Ascending aorta (tissue), 2 donors: ENCODE data around the gene ULK4. TPM values are rescaled to one million over a fixed set of nuclear protein-coding genes. Genes with fewer than 3 reads are reported as not detected.
"Not testable (repeated sequence)": the region's sequence is repeated elsewhere in the genome, so short reads cannot be mapped to it uniquely, and the experiment has no call there.

Experiments used
- DNase-seq, 2 donors: peaks; one replicate each; pipeline ENCODE4 v3.0.0-alpha.2; 2019; ENCODE audit warnings: low spot score in 2 of 2
- H3K27ac ChIP-seq, 2 donors: fragments of 200-600 bp; sonication (generic); one replicate each; pipeline ENCODE4 v1.5.1; 2016 to 2017; ENCODE audit warnings: mild to moderate bottlenecking in 1 of 2
- H3K27me3 ChIP-seq: fragments of 200-600 bp; sonication (generic); one replicate; pipeline ENCODE4 v1.5.1; 2017
- H3K36me3 ChIP-seq, 2 donors: fragments of 200-600 bp; sonication (generic); one replicate each; pipeline ENCODE4 v1.5.1; 2016
- H3K4me1 ChIP-seq, 2 donors: fragments of 200-600 bp; sonication (generic); one replicate each; pipeline ENCODE4 v1.5.1; 2016 to 2017; ENCODE audit warnings: mild to moderate bottlenecking in 1 of 2
- H3K4me3 ChIP-seq, 2 donors: fragments of 200-600 bp; sonication (generic); one replicate each; pipeline ENCODE4 v1.5.1; 2016 to 2017; ENCODE audit warnings: mild to moderate bottlenecking in 1 of 2
- H3K9me3 ChIP-seq, 2 donors: fragments of 200-600 bp; sonication (generic); one replicate each; pipeline ENCODE4 v1.5.1; 2016
- CTCF ChIP-seq, 3 experiments: fragments of 200-600 bp in 2 of 3; fragments of 450-650 bp in 1 of 3; sonication (generic) in 2 of 3; IDR thresholded peaks; one replicate each; pipeline ENCODE4 v1.5.1; 2016 to 2019; ENCODE audit warnings: antibody characterized with exemption in 3 of 3, mild to moderate bottlenecking in 1 of 3, moderate library complexity in 1 of 3
- intact Hi-C: fragments of 100-400 bp; cut with DNase I; formaldehyde crosslinking; loops from one replicate; pipeline ENCODE4 v1.15.1; 2023
- total RNA-seq: library from RNA; depleted of rRNA; stranded (reverse); fragments of >200 nt; gene quantifications from one replicate; pipeline ENCODE4 v1.1.0, GENCODE V29; 2016

Gene ULK4
- total RNA-seq, 1 donor from 2014 or later, result 4.2 TPM

GRCh38 chr3:41682996-41683395 is 278.9 kb downstream of the ULK4 start:
- intact Hi-C loops, result no loop called here
- Histone ChIP-seq H3K4me3 (no peak overlapping the region), H3K9me3 (no peaks in the 10 kb centered on the region), H3K27ac (no peak overlapping the region), H3K36me3 (no peaks in the 10 kb centered on the region), H3K4me1 (no peaks in the 10 kb centered on the region), H3K27me3 (no peaks in the 10 kb centered on the region)
- DNase-seq, result no peak
- TF ChIP-seq CTCF (IDR thresholded peaks at IDR 0.05), result no peak

- Histone ChIP-seq H3K36me3 (no peaks in the 10 kb centered on the region), H3K4me1 (no peaks in the 10 kb centered on the region), H3K9me3 (no peaks in the 10 kb centered on the region), H3K27ac (no peak overlapping the region), H3K4me3 (no peak overlapping the region), H3K27me3 (no peaks in the 10 kb centered on the region)
- intact Hi-C loops, result no loop called here
- TF ChIP-seq CTCF (IDR thresholded peaks at IDR 0.05), result no peak
- DNase-seq, result no peak
Measured at GRCh38 chr3:41682382-41682781, 279.5 kb downstream of the ULK4 start.

DNA sequence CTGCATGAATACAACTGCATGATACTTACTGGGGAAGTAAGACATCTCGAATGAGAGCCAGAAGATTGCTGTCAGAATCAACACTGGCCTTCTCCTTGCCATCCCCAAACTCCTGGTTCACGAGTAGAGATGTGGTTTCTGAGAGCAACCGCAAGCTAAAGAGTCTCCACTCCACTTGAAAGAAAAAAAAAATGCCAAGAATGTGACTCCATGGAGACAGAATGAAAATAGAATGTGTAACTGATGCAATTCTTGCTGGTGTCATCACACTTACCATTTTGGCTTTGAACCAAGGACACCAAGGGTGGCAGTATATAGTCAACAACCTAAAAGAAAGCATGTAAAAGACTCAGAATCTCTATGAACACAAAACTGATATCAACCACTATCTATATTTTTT is 280.4 kb downstream of the ULK4 start:
- no peak overlapping the region for H3K27ac ChIP-seq
- no peaks in the 10 kb centered on the region for H3K36me3 ChIP-seq
- H3K4me1 ChIP-seq, result no peaks in the 10 kb centered on the region

GRCh38 chr3:41679374-41679773 is 282.5 kb downstream of the ULK4 start:
- no peak overlapping the region for H3K27ac ChIP-seq
- no peaks in the 10 kb centered on the region for H3K27me3 ChIP-seq
- DNase-seq, result no peak
- H3K4me3 ChIP-seq, result no peak overlapping the region
- TF ChIP-seq CTCF (IDR thresholded peaks at IDR 0.05), result no peak
- H3K9me3 ChIP-seq, result no peaks in the 10 kb centered on the region
- intact Hi-C loops, result no loop called here
- H3K36me3 ChIP-seq, result no peaks in the 10 kb centered on the region
- H3K4me1 ChIP-seq, result no peaks in the 10 kb centered on the region

More for the DNA sequence above, 280.4 kb downstream of the ULK4 start:
- Histone ChIP-seq H3K9me3 (no peaks in the 10 kb centered on the region), H3K4me3 (no peak overlapping the region), H3K27me3 (no peaks in the 10 kb centered on the region)
- TF ChIP-seq CTCF (IDR thresholded peaks at IDR 0.05), result no peak
- intact Hi-C loops, result no loop called here
- DNase-seq, result no peak

DNA sequence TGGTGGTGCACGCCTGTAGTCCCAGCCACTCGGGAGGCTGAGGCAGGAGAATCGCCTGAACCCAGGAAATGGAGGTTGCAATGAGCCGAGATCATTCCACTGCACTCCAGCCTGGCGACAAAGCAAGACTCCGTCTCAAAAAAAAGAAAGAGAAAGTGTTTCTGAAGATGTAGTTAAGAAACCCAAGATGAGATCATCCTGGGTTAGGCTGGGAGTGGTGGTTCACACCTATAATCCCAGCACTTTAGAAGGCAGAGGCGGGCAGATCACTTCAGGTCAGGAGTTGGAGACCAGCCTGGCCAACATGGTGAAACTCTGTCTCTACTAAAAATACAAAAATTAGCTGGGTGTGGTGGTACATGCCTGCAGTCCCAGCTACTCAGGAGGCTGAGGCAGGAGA is 286.8 kb downstream of the ULK4 start:
- H3K4me3 ChIP-seq, H3K36me3 ChIP-seq, H3K4me1 ChIP-seq, DNase-seq, H3K27me3 ChIP-seq, H3K9me3 ChIP-seq, intact Hi-C loops, H3K27ac ChIP-seq: not testable (repeated sequence)

DNA sequence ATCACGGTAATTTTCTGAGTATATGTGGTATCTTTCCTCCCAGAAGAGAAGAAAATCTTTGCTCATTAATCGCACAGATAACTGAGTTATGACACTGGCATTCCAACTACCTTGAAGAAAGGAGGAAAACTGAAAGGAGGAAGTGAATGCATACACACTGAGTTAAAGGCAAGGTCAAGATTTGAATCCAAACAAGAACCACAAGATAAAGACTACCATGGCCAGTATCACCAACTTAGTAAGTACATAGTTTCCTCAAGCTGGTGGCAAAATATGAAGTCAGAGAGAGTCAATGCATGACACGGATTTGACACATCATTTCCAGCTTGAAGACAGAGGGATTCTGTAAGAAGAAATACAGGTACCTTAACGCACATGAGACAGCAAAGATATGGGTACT is 287.5 kb downstream of the ULK4 start:
- no peak overlapping the region for H3K27ac ChIP-seq
- no peaks in the 10 kb centered on the region for H3K36me3 ChIP-seq
- H3K27me3 ChIP-seq, result no peaks in the 10 kb centered on the region
- TF ChIP-seq CTCF (IDR thresholded peaks at IDR 0.05), result no peak
- intact Hi-C loops, result no loop called here
- H3K4me3 ChIP-seq, result no peak overlapping the region
- H3K9me3 ChIP-seq, result peaks cover 0 to 7% of the 10 kb centered on the region in 2 donors
- no peaks in the 10 kb centered on the region for H3K4me1 ChIP-seq
- DNase-seq, result no peak
